ENCODE measurements around the gene TNFAIP1. TPM values are rescaled to one million over a fixed set of nuclear protein-coding genes. Genes with fewer than 3 reads are reported as not detected.

TNFAIP1 gene
- total RNA-seq, 1 donor from 2014 or later: 104 TPM

DNA sequence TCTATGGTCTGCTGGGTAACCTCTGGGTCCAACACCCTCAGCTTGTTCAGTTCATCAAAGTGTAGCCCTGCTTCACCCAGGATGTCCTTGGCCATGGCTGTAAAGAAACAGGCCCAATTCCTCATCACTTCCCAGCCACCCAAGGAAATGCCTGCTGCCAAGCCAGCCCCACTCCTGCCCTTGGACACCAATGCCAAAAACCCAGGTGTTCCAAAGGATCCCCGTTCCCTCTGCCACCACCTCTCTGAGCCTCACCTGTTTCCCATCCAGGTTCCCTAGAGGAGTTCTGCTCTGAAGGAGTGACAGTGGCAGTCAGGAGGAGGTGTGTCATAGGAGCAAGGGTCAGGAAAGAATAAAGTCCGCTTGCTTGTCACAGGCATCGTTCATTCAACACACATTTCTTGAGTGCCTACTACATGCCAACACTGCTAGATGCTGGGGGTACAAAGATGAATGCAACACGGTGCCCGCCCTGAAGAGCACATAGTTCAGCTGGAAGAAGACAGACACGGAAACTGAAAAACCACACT is 3.6 kb upstream of the TNFAIP1 start:
- DNase-seq (ENCODE audit: low spot score): no peak
- Mint-ChIP-seq H3K4me1 (ENCODE audit: unreplicated experiment) (peaks cover 40% of the 10 kb centered on the region), H3K4me3 (ENCODE audit: unreplicated experiment) (peak overlapping the region; percentile 65), H3K27ac (ENCODE audit: unreplicated experiment) (peak overlapping the region; percentile 39), H3K9me3 (ENCODE audit: unreplicated experiment) (no peaks in the 10 kb centered on the region), H3K36me3 (ENCODE audit: low read depth, unreplicated experiment) (peaks cover 34% of the 10 kb centered on the region), H3K27me3 (ENCODE audit: unreplicated experiment) (peaks cover 21% of the 10 kb centered on the region)
- TF ChIP-seq, protein P1, sequence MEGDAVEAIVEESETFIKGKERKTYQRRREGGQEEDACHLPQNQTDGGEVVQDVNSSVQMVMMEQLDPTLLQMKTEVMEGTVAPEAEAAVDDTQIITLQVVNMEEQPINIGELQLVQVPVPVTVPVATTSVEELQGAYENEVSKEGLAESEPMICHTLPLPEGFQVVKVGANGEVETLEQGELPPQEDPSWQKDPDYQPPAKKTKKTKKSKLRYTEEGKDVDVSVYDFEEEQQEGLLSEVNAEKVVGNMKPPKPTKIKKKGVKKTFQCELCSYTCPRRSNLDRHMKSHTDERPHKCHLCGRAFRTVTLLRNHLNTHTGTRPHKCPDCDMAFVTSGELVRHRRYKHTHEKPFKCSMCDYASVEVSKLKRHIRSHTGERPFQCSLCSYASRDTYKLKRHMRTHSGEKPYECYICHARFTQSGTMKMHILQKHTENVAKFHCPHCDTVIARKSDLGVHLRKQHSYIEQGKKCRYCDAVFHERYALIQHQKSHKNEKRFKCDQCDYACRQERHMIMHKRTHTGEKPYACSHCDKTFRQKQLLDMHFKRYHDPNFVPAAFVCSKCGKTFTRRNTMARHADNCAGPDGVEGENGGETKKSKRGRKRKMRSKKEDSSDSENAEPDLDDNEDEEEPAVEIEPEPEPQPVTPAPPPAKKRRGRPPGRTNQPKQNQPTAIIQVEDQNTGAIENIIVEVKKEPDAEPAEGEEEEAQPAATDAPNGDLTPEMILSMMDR (IDR thresholded peaks at IDR 0.05; ENCODE audit: unreplicated experiment): no peak

DNA sequence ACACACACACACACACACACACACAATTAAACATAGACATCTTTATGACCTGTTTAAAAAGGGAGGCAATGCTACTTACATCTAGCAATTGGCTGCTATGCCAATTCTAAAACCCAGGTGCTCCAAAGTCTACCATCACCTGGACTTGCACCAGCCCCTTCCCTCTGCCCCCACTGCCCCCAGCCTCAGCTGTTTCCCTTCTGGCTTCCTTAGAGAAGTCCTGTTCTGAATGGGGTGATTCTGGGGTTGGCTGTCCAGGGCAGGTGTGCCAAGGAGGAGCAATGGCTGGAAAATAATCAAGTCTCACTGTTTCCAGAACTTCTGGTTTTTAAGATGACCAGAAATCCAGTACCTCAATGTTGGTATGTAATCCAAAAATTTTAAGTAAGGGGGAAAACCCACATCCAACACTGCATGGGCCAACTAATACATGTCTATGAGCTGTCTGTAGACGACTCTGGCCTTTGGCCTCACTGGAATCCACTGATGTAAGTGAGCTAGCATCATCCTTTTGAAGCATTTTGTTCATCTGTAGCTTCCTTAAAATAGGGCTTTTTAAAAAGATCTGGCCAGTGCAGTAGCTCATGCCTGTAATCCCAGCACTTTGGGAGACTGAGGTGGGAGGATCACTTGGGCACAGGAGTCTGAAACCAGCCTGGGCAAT is 2.3 kb upstream of the TNFAIP1 start:
- H3K27me3 Mint-ChIP-seq (ENCODE audit: unreplicated experiment): peaks cover 23% of the 10 kb centered on the region
- H3K9me3 Mint-ChIP-seq (ENCODE audit: unreplicated experiment): no peaks in the 10 kb centered on the region
- H3K36me3 Mint-ChIP-seq (ENCODE audit: low read depth, unreplicated experiment): peaks cover 34% of the 10 kb centered on the region
- no peak for DNase-seq (ENCODE audit: low spot score)
- peak overlapping the region; percentile 82 for H3K27ac Mint-ChIP-seq (ENCODE audit: unreplicated experiment)
- no peak overlapping the region for H3K4me3 Mint-ChIP-seq (ENCODE audit: unreplicated experiment)
- TF ChIP-seq, protein P1 (IDR thresholded peaks at IDR 0.05; ENCODE audit: unreplicated experiment): no peak
- H3K4me1 Mint-ChIP-seq (ENCODE audit: unreplicated experiment): peaks cover 52% of the 10 kb centered on the region

DNA sequence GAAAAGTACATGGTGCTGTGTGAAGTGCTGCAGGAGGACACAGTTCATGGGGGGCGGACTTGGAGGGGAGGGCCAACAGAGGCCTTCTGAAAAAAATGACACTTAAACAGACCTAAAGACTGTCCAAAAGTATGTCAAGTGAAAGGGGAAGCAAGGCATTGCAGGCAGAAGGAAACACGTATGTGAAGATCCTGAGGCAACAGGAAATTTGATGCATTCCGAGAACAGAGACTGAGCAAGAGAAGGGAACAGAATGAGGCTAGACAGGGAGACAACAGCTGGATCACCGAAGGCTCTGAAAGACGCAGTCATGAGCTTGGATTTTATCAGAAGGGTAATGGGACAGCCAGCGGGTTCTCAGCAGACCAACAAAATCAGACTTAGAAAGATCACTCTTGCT is 1.4 kb upstream of the TNFAIP1 start:
- Mint-ChIP-seq H3K4me3 (ENCODE audit: unreplicated experiment) (peak overlapping the region; percentile 99), H3K4me1 (ENCODE audit: unreplicated experiment) (peaks cover 58% of the 10 kb centered on the region), H3K9me3 (ENCODE audit: unreplicated experiment) (no peaks in the 10 kb centered on the region), H3K27ac (ENCODE audit: unreplicated experiment) (peak overlapping the region; percentile 100), H3K27me3 (ENCODE audit: unreplicated experiment) (peaks cover 24% of the 10 kb centered on the region), H3K36me3 (ENCODE audit: low read depth, unreplicated experiment) (peaks cover 27% of the 10 kb centered on the region)
- TF ChIP-seq, protein P1 (IDR thresholded peaks at IDR 0.05; ENCODE audit: unreplicated experiment): no peak
- peak; percentile 24 for DNase-seq (ENCODE audit: low spot score)

DNA sequence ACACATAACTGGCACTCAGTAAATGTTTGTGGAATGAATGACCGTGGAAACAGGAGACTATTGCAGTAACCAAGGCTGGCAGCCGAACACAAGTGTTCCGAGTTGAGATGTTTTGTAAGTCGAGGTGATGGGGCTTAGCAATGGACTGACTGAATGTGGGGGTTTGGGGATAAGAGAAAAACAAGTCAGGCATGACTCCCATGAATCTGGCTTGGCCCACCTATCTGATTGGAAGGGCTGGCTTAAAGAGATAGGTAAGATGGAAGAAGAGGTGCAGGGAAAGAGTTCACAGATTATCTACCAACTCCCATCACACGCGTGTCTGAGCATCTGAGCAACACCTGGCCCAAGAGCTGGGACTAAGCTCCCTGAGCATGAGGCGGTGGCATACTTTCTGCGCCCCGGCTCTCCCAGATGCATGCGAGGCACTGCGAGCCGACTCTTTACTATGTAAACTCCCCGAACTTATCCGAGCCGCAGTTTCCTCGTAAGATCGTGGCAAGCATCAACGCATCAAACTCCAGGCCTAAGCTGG is 828 bp upstream of the TNFAIP1 start:
- peaks cover 60% of the 10 kb centered on the region for H3K4me1 Mint-ChIP-seq (ENCODE audit: unreplicated experiment)
- peak overlapping the region; percentile 100 for H3K27ac Mint-ChIP-seq (ENCODE audit: unreplicated experiment)
- peaks cover 26% of the 10 kb centered on the region for H3K27me3 Mint-ChIP-seq (ENCODE audit: unreplicated experiment)
- DNase-seq (ENCODE audit: low spot score): no peak
- H3K36me3 Mint-ChIP-seq (ENCODE audit: low read depth, unreplicated experiment): peaks cover 27% of the 10 kb centered on the region
- H3K4me3 Mint-ChIP-seq (ENCODE audit: unreplicated experiment): peak overlapping the region; percentile 99
- no peaks in the 10 kb centered on the region for H3K9me3 Mint-ChIP-seq (ENCODE audit: unreplicated experiment)
- TF ChIP-seq, protein P1 (IDR thresholded peaks at IDR 0.05; ENCODE audit: unreplicated experiment): no peak

Measured in endothelial cell (in vitro differentiated cells).